ENCODE measurements around the gene AEBP1. TPM values are rescaled to one million over a fixed set of nuclear protein-coding genes. Genes with fewer than 3 reads are reported as not detected.

Gene AEBP1
- total and polyA plus RNA-seq, 9 of the 15 experiments (the other 6 are each of a cell fraction or from before 2014, with no cell fraction given): 0.03 to 0.78 (median 0.30) TPM; not detected in 2

DNA sequence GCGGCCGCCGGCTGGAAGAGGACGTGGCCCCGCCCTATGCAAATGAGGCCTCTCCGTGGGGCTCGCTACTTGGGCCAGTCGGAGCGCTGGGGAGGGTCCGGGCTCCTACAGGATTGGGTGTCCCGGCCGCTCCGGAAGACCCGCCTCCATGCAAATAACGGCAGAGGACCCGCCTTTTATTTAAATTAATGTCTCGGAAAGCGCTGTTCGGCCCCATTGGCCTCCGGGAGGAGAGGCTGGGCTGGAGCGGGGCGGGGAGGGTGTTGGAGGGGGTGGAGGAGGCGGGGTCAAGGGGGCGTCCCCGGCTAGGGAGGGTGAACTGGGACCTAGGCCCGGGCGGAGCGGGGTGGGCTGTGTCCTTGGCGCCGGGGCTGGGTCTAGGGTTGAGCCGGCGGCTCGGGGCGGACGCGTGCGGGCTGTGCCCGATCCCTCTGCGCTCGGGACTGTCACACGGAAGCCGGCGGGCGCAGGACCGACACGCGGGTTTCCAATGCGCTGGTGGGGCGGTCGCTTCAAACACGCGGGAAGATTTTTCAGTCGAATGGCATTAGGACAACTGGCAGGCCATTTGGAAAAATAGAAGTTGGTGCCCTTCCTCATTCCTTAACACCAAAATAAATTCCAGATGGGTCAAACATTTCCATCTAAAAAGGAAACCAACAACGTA is 21.5 kb upstream of the AEBP1 start (continued):
- TF ChIP-seq MXI1 (IDR thresholded peaks at IDR 0.05; ENCODE audit: low read depth, low read length): peak; percentile 54; the same call in 1 of the 2 replicates
- TF ChIP-seq RAD51 (IDR thresholded peaks at IDR 0.05; ENCODE audit: borderline replicate concordance, low read depth): no peak
- TF ChIP-seq HDAC2 (IDR thresholded peaks at IDR 0.05): 0 out of 2 replicates have a peak, but pooled peaks have one; percentile 54
- TF ChIP-seq BHLHE40 (IDR thresholded peaks at IDR 0.05; ENCODE audit: low read length): peak; percentile 50; the same call in 1 of the 2 replicates
- 0 out of 2 replicates have a peak, but pooled peaks have one; percentile 53 for TF ChIP-seq GATAD2A (IDR thresholded peaks at IDR 0.05)
- TF ChIP-seq, protein P1, sequence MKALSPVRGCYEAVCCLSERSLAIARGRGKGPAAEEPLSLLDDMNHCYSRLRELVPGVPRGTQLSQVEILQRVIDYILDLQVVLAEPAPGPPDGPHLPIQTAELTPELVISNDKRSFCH (CRISPR knock-in tag; IDR thresholded peaks at IDR 0.05): no peak
- TF ChIP-seq, protein P1 (tag; IDR thresholded peaks at IDR 0.05): peak; percentile 31; the same call in 1 of the 2 replicates
- TF ChIP-seq, protein P2, sequence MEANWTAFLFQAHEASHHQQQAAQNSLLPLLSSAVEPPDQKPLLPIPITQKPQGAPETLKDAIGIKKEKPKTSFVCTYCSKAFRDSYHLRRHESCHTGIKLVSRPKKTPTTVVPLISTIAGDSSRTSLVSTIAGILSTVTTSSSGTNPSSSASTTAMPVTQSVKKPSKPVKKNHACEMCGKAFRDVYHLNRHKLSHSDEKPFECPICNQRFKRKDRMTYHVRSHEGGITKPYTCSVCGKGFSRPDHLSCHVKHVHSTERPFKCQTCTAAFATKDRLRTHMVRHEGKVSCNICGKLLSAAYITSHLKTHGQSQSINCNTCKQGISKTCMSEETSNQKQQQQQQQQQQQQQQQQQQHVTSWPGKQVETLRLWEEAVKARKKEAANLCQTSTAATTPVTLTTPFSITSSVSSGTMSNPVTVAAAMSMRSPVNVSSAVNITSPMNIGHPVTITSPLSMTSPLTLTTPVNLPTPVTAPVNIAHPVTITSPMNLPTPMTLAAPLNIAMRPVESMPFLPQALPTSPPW (CRISPR knock-in tag; IDR thresholded peaks at IDR 0.05): peak; percentile 94
- peak; percentile 68 for TF ChIP-seq NRF1 (conservative IDR thresholded peaks at IDR 0.05 in 1 of 2, IDR thresholded peaks at IDR 0.05 in 1 of 2)
- TF ChIP-seq, protein P3, sequence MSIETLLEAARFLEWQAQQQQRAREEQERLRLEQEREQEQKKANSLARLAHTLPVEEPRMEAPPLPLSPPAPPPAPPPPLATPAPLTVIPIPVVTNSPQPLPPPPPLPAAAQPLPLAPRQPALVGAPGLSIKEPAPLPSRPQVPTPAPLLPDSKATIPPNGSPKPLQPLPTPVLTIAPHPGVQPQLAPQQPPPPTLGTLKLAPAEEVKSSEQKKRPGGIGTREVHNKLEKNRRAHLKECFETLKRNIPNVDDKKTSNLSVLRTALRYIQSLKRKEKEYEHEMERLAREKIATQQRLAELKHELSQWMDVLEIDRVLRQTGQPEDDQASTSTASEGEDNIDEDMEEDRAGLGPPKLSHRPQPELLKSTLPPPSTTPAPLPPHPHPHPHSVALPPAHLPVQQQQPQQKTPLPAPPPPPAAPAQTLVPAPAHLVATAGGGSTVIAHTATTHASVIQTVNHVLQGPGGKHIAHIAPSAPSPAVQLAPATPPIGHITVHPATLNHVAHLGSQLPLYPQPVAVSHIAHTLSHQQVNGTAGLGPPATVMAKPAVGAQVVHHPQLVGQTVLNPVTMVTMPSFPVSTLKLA (conservative IDR thresholded peaks at IDR 0.05): peak in 1 of 2 experiments; percentile 48; a peak in 3 of 4 replicates
- peak; percentile 46; the same call in 1 of the 2 replicates for TF ChIP-seq ZFX (CRISPR knock-in tag; IDR thresholded peaks at IDR 0.05)
- TF ChIP-seq, protein P4, sequence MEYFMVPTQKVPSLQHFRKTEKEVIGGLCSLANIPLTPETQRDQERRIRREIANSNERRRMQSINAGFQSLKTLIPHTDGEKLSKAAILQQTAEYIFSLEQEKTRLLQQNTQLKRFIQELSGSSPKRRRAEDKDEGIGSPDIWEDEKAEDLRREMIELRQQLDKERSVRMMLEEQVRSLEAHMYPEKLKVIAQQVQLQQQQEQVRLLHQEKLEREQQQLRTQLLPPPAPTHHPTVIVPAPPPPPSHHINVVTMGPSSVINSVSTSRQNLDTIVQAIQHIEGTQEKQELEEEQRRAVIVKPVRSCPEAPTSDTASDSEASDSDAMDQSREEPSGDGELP (CRISPR knock-in tag; IDR thresholded peaks at IDR 0.05; ENCODE audit: borderline replicate concordance): 0 out of 2 replicates have a peak, but pooled peaks have one; percentile 3
- TF ChIP-seq ZNF23 (CRISPR knock-in tag; IDR thresholded peaks at IDR 0.05): no peak
- TF ChIP-seq NONO (IDR thresholded peaks at IDR 0.05; ENCODE audit: low read depth in 2 of 2, low read length in 1 of 2): peak in 1 of 2 experiments; percentile 61; a peak in 2 of 4 replicates
- TF ChIP-seq, protein P5, sequence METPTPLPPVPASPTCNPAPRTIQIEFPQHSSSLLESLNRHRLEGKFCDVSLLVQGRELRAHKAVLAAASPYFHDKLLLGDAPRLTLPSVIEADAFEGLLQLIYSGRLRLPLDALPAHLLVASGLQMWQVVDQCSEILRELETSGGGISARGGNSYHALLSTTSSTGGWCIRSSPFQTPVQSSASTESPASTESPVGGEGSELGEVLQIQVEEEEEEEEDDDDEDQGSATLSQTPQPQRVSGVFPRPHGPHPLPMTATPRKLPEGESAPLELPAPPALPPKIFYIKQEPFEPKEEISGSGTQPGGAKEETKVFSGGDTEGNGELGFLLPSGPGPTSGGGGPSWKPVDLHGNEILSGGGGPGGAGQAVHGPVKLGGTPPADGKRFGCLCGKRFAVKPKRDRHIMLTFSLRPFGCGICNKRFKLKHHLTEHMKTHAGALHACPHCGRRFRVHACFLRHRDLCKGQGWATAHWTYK (CRISPR knock-in tag; IDR thresholded peaks at IDR 0.05): 0 out of 2 replicates have a peak, but pooled peaks have one; percentile 35
- peak; percentile 29 for TF ChIP-seq HMGN3 (IDR thresholded peaks at IDR 0.05; ENCODE audit: borderline replicate concordance, extremely low read depth, insufficient read length, low read depth, low read length)
- TF ChIP-seq, protein P6, sequence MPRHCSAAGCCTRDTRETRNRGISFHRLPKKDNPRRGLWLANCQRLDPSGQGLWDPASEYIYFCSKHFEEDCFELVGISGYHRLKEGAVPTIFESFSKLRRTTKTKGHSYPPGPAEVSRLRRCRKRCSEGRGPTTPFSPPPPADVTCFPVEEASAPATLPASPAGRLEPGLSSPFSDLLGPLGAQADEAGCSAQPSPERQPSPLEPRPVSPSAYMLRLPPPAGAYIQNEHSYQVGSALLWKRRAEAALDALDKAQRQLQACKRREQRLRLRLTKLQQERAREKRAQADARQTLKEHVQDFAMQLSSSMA (CRISPR knock-in tag; IDR thresholded peaks at IDR 0.05): 0 out of 2 replicates have a peak, but pooled peaks have one; percentile 24
- TF ChIP-seq FOXP1 (CRISPR knock-in tag; IDR thresholded peaks at IDR 0.05): 0 out of 2 replicates have a peak, but pooled peaks have one; percentile 65
- TF ChIP-seq CCNT2 (IDR thresholded peaks at IDR 0.05; ENCODE audit: borderline replicate concordance, extremely low read depth, insufficient read length, low read depth, low read length): peak; percentile 65
